Muscle of arm (tissue), 12 donors: ENCODE measurements around the gene HS3ST3A1. TPM values are rescaled to one million over a fixed set of nuclear protein-coding genes. Genes with fewer than 3 reads are reported as not detected.
"Not testable (repeated sequence)": the region's sequence is repeated elsewhere in the genome, so short reads cannot be mapped to it uniquely, and the experiment has no call there.

Experiments
- DNase-seq: peaks from one replicate; pipeline ENCODE4 v3.0.0-alpha.2; 2013
- polyA plus RNA-seq, 12 donors: library from polyadenylated mRNA; unstranded; fragments of 120-200 nt; gene quantifications; one replicate each; pipeline ENCODE4 v1.2.1, GENCODE V29; 2013; ENCODE audit not compliant: insufficient read length in 12 of 12

Gene HS3ST3A1
- polyA plus RNA-seq, 12 donors, result 0.32 to 3.9 (median 1.6) TPM; not detected in 2

DNA sequence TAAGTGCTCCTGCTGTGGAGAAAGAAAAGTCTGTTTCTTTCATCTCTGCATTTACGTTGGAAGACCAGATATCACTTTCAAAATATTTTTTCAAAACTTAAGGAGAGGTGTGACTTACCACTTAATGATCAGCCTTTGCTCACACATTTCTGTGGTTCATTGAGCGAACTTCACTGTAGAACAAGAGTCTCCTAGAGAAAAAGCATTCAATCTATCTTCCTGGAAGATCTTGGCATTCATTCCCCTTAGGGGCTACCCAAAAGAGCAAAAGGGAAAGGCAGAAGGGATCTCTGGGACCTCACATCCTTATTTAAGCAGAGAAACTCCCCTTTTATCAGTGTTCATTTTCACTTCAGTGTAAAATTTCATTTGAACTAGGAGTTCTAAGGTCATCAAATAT is 61.2 kb downstream of the HS3ST3A1 start:
- no peak for DNase-seq

DNA sequence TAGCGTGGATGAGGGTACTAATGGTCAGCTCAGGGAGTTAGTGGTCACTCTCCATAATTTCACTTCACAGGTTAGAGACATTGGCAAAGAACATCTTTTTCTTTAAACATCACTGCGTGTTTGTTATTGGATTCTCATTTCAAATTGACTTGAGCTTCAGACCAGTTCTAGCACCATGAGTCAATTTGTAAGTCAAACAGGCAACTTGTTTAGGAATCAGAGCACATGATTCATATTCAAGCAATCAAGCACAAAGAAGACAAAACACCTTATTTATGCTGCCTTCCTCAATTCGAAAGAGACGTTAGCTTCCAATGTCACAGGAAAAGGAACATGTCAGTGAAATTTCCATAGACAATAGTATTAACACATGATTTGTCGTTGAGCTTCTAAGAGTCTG is 62.3 kb downstream of the HS3ST3A1 start:
- DNase-seq, result no peak

GRCh38 chr17:13538841-13539411 is 62.8 kb downstream of the HS3ST3A1 start:
- DNase-seq, result no peak

- no peak for DNase-seq
Observed at GRCh38 chr17:13537871-13538643, 63.7 kb downstream of the HS3ST3A1 start.

DNA sequence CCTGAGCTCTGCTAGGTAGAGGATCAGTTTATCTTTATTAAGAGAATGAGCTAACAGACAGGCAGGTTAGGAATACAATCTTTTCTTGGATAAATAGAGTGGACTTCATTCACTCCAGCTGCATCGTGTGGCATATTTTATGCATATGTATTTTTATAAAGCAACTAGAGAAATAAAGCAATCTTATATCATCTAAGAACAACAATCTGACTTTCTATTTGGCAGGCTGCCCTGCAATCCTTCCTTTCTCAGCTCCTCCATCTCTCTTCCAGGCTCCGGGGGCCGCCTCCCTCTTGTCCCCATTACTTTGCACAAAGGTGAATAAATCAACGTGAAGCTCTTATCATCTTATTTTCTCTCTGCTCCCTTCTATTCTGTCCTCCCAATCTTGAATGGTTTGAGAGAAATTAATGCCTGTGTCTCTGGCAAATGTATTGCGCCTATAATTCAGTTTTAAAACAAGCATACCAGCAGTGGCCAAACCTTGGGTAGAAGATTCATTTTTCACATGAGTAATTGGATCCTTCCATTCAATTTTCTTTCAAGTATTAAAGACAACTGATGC is 64.5 kb downstream of the HS3ST3A1 start:
- no peak for DNase-seq

DNA sequence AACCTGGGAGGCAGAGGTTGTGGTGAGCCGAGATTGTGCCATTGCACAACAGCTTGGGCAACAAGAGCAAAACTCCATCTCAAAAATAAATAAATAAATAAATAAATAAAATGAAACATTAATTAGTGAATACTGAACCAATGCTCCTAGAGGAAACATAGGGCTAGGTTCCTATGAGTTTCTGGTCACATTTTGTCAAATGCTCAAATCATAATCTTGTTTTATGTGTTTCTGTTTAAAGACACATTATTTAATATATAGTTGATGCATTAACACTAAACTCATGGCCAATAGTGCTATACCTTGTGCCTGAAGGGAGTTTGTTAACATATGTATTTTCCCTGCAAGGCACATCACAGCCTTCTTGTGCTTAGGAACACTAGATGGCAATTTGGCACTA is 66.8 kb downstream of the HS3ST3A1 start:
- DNase-seq, result no peak

DNA sequence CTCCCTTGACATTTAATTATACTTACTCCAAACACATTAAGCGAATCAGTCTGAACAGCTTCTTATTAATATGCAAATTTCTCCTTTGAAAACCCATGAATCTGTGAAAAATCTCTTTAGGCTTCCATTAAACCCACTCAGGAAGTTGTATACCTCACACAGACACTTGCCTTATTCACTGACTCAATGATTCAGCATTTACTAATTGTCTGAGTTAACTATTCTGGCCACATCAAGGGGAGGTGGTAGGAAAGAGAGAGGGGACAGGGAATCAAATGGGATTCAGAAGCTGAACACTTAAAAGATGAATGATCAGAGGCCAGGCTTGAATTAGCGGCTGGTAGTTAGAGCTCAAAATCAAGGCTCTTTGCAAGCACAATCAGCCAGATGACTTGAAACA is 70.0 kb downstream of the HS3ST3A1 start:
- DNase-seq, result no peak

DNA sequence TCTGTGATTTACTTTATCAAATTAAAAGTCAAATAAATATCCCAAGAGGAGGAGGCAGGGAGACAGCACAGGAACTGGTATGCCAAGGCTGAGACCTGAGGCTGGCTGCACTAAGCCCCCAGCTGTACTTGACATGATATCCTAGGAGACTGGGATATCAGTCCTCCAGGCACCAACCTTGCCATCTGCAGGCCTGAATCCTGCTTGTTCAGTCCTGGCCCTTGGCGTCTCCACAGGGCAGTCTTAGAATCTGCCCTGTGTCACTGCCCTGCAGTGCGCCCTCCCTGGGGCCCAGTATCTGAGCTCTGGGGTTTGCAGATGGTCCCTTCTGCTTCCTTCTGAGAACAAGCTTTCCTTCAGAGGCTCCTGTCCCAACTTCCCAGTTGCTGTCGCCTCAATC is 75.9 kb downstream of the HS3ST3A1 start:
- DNase-seq, result no peak

DNA sequence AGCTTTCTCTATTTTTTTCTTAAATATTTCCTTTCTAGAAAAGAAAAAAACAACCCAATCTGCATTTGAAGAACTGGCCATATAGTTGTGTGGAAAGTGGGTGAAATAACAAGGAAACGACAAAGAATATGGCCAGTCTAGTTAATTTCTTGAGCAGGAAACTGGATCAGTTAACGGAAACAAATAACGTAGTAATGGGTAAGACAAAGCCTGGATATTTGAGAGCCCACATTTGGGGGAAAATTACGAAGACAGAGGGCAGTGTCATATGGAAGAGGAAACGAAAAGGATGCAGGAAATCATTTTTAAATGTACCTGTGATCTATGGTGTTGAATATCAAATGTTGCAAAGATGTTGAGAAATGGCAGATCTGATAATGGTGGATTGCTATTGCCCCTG is 78.6 kb downstream of the HS3ST3A1 start:
- no peak for DNase-seq

DNA sequence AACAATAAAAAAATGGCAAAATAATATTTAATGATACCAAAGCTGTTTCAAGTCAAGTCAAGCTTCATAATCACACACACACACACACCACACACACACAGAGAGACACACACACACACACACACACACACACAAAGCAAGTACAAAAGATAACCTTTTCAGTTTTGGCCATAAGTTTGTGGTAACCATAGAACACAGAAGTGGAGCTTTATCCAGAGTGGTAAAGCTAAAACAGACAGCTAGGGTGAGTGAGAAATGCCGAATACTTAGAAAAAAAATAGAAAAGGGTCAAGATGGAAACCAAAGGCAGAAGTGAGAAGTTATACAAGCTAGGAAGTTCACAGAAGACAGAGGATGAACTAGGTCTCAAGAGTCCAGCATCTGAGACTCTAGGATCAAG is 79.0 kb downstream of the HS3ST3A1 start:
- no peak for DNase-seq

DNA sequence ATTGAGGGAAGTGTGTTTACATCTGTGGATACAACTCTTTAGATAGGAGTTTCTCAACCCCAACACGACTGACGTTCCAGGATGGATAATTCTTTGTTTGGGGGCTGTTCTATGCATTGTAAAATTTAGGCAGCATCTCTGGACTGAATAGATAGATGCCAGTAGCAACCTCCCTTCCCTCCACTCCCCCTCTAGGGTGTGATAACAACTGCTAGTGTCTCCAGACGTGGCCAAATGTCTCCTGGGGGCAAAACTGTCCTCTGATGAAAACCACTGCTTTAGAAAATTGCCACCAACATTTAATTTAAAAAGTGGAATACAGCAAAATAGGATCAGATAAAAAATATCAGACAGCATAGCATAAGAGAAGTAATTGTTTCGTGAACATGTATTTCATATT is 79.9 kb downstream of the HS3ST3A1 start:
- DNase-seq, result no peak

- DNase-seq, result no peak
Observed at GRCh38 chr17:13520899-13521572, 80.7 kb downstream of the HS3ST3A1 start.

- no peak for DNase-seq
Observed at GRCh38 chr17:13518261-13519000, 83.3 kb downstream of the HS3ST3A1 start.

DNA sequence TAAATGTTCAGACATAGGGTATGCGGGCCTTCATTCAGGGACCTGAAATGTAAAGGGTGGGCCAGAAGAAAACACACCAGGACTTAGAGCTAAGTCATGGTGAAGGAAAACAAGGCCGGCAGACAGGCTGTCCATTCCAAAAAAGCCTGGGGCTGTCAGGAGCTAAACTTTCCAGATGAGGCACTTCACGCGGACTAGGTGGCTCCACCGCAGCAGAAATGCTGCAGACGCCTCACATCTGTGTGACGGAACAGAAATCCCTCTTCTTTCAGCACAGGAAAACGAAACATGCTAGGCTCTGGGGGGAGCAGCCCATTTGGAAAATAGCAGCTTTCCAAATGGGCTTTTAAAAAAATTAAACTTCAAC is 88.7 kb downstream of the HS3ST3A1 start:
- peak; percentile 58 for DNase-seq

GRCh38 chr17:13510062-13510461 is 91.7 kb downstream of the HS3ST3A1 start:
- no peak for DNase-seq

- DNase-seq, result no peak
Observed at GRCh38 chr17:13509527-13509926, 92.2 kb downstream of the HS3ST3A1 start.

DNA sequence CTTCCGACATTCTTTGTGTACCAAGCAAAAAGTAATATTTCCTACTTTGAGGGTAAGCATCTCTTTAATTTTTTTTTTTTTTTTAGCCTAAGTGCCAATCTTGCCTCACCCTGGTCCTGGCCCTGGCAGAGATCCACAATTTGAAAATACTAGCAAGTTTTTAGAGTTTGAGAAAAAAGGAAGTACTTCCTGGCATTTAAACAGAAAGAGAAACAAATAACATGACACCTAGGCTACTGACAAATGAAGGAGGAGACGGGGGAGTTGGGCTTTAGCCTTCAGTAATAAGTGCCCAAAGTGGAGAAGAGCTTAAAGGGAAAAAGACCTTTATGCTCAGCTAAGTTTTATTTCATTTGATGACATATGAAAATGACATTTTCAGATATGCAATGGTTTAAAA is 92.8 kb downstream of the HS3ST3A1 start:
- DNase-seq, result no peak

- no peak for DNase-seq
Observed at GRCh38 chr17:13503526-13503925, 98.2 kb downstream of the HS3ST3A1 start.

DNA sequence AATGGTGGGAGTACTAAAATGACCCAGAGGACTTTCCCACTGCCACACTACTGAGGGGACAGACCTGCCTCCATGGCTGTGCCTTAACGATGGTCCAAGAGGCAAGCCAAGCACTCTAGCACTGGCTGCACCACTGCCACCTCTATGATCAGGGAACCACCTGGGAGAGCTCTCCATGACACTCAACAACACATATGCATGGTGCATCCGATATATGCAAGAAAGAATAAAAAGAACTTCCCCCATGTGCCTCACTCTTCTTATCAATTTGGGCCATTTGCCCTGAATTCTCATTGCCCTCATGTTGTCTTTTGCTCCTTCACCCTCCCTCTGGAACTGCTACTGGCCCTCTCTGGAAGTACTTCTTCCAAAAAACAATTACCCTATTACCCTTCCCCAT is 99.5 kb downstream of the HS3ST3A1 start:
- DNase-seq, result no peak

- no peak for DNase-seq
Observed at GRCh38 chr17:13500947-13501346, 100.8 kb downstream of the HS3ST3A1 start.

- no peak for DNase-seq
Observed at GRCh38 chr17:13498184-13498583, 103.5 kb downstream of the HS3ST3A1 start.

DNA sequence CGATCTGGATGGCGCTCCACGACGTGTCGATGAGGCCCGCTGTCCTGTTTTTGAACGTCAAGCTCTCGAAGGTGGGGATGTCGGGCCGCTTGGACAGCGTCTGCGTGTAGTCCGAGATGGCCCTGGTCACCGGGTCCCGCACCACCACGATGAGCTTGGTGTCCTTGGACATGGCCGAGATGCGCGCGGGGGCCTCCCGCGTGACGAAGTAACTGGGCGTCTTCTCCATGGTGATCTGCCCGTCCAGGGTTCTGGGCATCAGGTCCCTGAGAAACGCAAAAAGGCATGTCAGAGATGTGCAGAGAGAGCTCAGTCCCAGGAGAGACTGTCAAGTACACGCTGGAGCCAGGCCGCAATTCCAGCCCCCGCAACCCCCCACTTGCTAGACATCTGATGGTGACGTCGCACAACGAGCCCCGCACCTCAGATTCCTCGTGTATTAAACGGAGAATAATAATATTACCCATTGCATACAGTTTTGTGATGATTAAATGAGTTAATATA is 105.1 kb downstream of the HS3ST3A1 start:
- DNase-seq, result not testable (repeated sequence)
